Naive B cell (primary cell): ENCODE data around the gene ZNF425. TPM values are rescaled to one million over a fixed set of nuclear protein-coding genes. Genes with fewer than 3 reads are reported as not detected.
"Not testable (repeated sequence)": the region's sequence is repeated elsewhere in the genome, so short reads cannot be mapped to it uniquely, and the experiment has no call there.

Experiments
- ATAC-seq, 2 donors: fragments of 150-1000 bp; cut with Tn5 transposase; 2 replicates each; pipeline ENCODE4 v1.10.0; 2021; ENCODE audit warnings: low read depth in 2 of 2, mild to moderate bottlenecking in 2 of 2, moderate library complexity in 2 of 2
- DNase-seq: peaks from one replicate; pipeline ENCODE4 v3.0.0; 2022
- H3K27ac Mint-ChIP-seq, 6 donors: one replicate each; pipeline ENCODE4 v1.8.0; 2020 to 2022; ENCODE audit warnings: mild to moderate bottlenecking in 6 of 6, mixed read lengths in 6 of 6, moderate library complexity in 5 of 6, inconsistent platforms in 2 of 6
- H3K27me3 Mint-ChIP-seq, 3 donors: one replicate each; pipeline ENCODE4 v1.8.0; 2021 to 2022; ENCODE audit warnings: mixed read lengths in 3 of 3, mild to moderate bottlenecking in 1 of 3
- H3K36me3 Mint-ChIP-seq, 2 donors: one replicate each; pipeline ENCODE4 v1.8.0; 2020 to 2022; ENCODE audit warnings: mixed read lengths in 2 of 2, inconsistent platforms in 1 of 2, mild to moderate bottlenecking in 1 of 2
- H3K4me1 Mint-ChIP-seq, 3 donors: one replicate each; pipeline ENCODE4 v1.8.0; 2020 to 2022; ENCODE audit warnings: mixed read lengths in 3 of 3, inconsistent platforms in 1 of 3, mild to moderate bottlenecking in 1 of 3, moderate library complexity in 1 of 3
- H3K4me3 Mint-ChIP-seq, 8 donors: one replicate each; pipeline ENCODE4 v1.8.0; 2020 to 2022; ENCODE audit warnings: mild to moderate bottlenecking in 8 of 8, mixed read lengths in 8 of 8, moderate library complexity in 8 of 8, inconsistent platforms in 2 of 8
- H3K9me3 Mint-ChIP-seq, 7 donors: one replicate each; pipeline ENCODE4 v1.8.0; 2020 to 2022; ENCODE audit warnings: mixed read lengths in 7 of 7, mild to moderate bottlenecking in 5 of 7, inconsistent platforms in 2 of 7, moderate library complexity in 1 of 7
- polyA plus RNA-seq, 6 donors: library from polyadenylated mRNA; unstranded; fragments of 300-500 nt; fragmentation: Illumina TruSeq; gene quantifications; one replicate each; pipeline ENCODE4 v1.2.3, GENCODE V29; 2021; ENCODE audit warnings: low read depth in 6 of 6

Gene ZNF425
- polyA plus RNA-seq, 6 donors from 2014 or later, result 0.70 to 1.9 (median 1.7) TPM; not detected in 1

DNA sequence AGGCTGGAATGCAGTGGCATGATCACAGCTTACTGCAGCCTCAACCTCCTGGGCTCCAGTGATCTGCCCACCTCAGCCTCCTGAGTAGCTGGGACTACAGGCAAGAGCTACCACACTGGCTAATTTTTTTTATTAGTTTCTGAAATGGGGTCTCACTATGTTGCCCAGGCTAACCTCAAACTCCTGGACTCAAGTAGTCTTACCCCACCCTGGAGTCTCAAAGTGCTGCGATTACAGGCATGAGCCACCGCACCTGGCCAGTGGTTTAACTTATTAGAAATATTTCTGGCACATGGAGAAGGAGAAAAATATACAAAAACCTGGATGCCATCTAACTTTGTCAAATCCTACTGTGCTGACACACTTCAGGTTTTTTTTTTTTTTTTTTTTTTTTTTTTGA, 50.8 kb downstream of the ZNF425 start:
- H3K27ac Mint-ChIP-seq, result peak overlapping the region in 2 of 6 donors; percentile 49 to 74
- peaks cover 8 to 11% of the 10 kb centered on the region in 2 donors for H3K36me3 Mint-ChIP-seq

DNA sequence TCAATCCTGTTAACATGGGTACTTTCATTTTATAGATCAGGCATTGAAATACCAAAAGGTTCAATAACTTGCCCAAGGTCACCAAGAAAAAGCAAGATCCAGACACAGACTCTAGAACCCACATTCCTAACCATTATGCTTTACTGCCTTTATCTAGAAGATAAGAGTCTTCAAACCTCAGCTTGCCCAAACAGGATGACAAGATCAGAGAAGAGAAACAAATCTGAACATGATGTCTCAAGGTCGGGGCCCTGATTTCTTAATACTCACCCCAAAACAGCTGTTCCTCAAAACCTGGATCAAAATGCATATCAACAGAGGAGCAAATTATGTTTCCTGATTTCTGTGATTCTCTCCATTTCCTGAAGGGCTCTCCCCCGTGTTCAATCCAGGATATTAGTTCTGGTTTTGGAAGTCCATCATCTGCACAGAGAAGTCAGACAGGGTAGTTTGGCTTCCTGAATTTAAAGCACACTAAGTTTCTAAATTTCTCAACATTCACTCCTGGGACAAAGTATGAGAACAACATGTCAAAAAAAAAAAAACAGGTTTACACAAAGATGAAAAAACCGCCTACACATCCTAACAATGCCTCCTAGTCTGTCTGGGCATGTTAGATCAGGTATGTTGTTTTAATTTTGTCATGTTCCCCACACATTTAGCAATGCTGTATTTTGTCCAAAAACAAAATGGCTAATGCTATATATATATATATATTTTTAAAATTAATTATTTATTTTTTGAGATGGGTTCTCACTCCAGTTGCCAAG, 51.8 kb downstream of the ZNF425 start:
- H3K36me3 Mint-ChIP-seq, result peaks cover 8 to 11% of the 10 kb centered on the region in 2 donors
- peaks cover 0 to 4% (median 0%) of the 10 kb centered on the region in 3 donors for H3K4me1 Mint-ChIP-seq
- DNase-seq, result no peak
- no peaks in the 10 kb centered on the region for H3K9me3 Mint-ChIP-seq
- H3K27me3 Mint-ChIP-seq, result no peaks in the 10 kb centered on the region
- no peak for ATAC-seq
- peak overlapping the region in 1 of 6 donors; percentile 16 for H3K27ac Mint-ChIP-seq
- peak overlapping the region in 1 of 8 donors; percentile 33 for H3K4me3 Mint-ChIP-seq

More for the DNA sequence above, 50.8 kb downstream of the ZNF425 start:
- Mint-ChIP-seq H3K4me3 (no peak overlapping the region), H3K9me3 (no peaks in the 10 kb centered on the region), H3K27me3 (no peaks in the 10 kb centered on the region), H3K4me1 (peaks cover 0 to 4% (median 0%) of the 10 kb centered on the region in 3 donors)
- ATAC-seq (no peak), DNase-seq (no peak)

DNA sequence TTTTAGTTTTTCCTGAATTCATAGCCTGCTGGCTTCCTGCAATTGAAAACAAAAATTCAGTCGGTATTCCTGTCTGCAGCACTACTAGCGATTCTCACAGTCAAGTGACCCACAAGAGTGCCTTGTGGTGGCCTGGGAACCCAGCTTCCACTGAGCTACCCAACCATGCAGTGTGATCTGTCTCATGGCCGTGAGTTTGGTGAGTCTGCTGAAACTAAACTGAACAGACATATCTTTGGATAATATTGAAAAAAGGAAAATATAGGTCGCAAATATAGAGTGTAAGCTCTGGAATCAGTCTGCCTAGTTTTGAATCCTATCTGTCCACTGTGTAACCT, 53.7 kb downstream of the ZNF425 start:
- Mint-ChIP-seq H3K36me3 (peaks cover 8 to 11% of the 10 kb centered on the region in 2 donors), H3K4me3 (peak overlapping the region in 1 of 8 donors; percentile 43), H3K27ac (peak overlapping the region in 1 of 6 donors; percentile 31), H3K27me3 (no peaks in the 10 kb centered on the region), H3K4me1 (peaks cover 4 to 5% (median 4%) of the 10 kb centered on the region in 3 donors), H3K9me3 (no peaks in the 10 kb centered on the region)
- DNase-seq (no peak), ATAC-seq (no peak)

DNA sequence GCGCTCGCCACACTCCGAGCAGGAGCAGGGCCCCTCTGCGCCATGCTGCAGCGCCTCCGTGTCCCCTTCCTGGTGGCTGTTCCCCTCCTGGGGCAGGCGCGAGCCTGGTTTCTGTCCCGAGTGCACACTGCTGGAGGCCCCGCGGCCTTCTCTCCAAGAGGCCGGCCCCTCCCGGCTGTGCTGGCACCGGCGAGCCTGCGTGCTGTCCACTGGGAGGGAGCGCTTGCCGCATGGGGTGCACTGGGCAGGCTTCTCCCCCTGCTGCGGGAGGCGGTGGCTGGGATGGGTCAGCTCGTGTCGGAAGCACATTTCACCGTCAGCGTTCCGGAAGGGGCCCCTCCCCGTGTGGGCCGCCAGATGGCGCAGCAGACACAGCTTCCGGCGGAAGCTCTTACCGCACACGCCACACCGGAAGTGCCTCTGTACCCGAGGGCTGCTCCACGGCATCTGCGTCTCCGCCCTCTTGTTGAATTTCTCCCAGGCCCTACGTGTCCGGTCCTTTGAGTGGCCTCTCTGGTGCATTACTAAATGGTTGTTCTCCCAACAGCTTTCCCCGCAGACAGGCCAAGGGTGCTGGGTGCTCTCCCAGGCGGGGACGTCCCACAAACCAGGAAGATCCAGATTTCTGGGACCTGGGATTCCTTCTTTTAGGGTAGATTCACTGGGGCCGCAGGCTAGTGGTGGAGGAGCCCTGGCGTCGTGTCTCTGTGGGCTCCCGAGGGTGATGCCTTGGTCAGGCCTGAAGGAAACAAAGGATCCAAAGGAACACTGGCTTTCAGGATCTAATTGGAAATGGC, 54.3 kb downstream of the ZNF425 start:
- H3K27ac Mint-ChIP-seq, result no peak overlapping the region

DNA sequence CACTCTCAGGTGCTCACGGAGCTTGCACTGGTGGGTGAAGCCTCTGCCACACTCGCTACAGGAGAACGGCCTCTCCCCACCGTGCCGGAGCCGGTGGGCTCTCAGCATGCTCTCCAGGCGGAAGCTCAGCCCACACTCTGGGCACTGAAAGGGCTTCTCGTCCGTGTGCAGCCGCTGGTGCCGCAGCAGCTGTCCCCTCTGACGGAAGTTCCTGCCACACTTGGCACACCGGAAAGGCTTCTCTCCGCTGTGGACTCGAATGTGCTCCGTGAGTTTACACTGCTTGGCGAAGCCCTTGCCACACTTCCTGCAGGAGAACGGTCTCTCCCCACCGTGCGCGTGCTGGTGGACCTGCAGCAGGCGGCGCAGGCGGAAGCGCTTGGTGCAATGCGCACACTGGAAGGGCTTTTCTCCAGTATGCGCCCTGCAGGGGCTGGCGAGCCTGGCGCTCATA, 54.9 kb downstream of the ZNF425 start:
- Mint-ChIP-seq H3K9me3 (no peaks in the 10 kb centered on the region), H3K27ac (no peak overlapping the region), H3K4me3 (peak overlapping the region in 1 of 8 donors; percentile 34), H3K4me1 (peaks cover 0 to 5% (median 4%) of the 10 kb centered on the region in 3 donors), H3K36me3 (no peaks in the 10 kb centered on the region), H3K27me3 (no peaks in the 10 kb centered on the region)
- ATAC-seq (no peak), DNase-seq (no peak)

More for the DNA sequence above, 54.3 kb downstream of the ZNF425 start:
- ATAC-seq (peak; percentile 38 to 63), DNase-seq (no peak)
- no peaks in the 10 kb centered on the region for H3K9me3 Mint-ChIP-seq
- no peaks in the 10 kb centered on the region for H3K27me3 Mint-ChIP-seq
- peaks cover 4 to 6% of the 10 kb centered on the region in 2 donors for H3K36me3 Mint-ChIP-seq
- H3K4me1 Mint-ChIP-seq, result peaks cover 4 to 5% (median 4%) of the 10 kb centered on the region in 3 donors
- H3K4me3 Mint-ChIP-seq, result peak overlapping the region in 2 of 8 donors; percentile 43 to 52

DNA sequence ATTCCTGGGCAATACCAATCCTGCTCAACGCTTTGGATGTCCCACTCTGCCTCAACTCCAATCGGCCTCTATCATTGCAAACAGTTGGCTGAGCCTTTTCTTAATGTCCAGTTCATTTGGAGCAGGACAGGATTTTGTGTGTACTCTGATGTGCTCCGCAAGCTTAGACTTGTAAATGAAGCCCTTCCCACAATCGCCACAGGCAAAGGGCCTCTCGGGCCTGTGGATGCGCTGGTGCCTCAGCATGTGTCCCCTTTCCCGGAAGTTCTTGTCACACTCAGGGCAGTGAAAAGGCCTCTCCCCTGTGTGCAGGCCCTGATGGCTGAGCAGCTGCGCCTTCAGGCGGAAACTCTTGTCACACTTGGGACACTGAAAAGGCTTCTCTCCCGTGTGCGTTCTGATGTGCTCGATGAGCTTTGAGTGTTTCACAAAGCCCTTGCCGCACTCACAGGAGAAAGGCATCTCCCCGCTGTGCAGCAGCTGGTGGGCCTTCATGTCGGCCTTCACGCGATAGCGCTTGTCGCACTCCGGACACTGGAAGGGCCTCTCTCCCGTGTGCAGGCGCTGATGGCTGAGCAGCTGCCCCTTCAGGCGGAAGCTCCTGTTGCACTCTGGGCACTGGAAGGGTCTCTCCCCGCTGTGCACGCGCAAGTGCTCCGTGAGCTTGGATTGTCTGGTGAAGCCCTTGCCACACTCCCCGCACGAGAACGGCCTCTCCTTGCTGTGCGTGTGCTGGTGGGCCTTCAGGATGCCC, 55.6 kb downstream of the ZNF425 start:
- ATAC-seq, result no peak
- no peak overlapping the region for H3K27ac Mint-ChIP-seq
- H3K36me3 Mint-ChIP-seq, result no peaks in the 10 kb centered on the region
- DNase-seq, result no peak
- no peak overlapping the region for H3K4me3 Mint-ChIP-seq
- H3K9me3 Mint-ChIP-seq, result no peaks in the 10 kb centered on the region
- H3K27me3 Mint-ChIP-seq, result no peaks in the 10 kb centered on the region
- peaks cover 0 to 7% (median 5%) of the 10 kb centered on the region in 3 donors for H3K4me1 Mint-ChIP-seq

DNA sequence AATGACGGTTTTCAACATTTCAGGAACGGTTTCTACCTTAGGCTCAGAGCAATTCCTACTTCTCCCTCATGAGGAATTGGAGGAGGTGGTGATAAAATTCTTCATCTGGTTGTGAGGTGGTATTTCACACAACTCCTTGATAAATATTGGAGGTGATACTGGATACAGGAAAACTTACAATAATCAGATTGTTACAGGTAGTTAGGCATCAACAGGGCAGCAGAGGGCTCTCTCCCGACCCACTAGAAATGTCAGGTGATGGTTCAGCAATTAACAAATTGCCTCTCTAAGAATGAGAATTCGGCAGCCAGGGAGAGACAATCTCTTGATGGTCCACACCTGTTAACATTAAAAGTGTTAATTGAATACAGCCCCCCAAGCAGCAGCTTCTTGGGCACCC, 58.3 kb downstream of the ZNF425 start:
- Mint-ChIP-seq H3K27me3 (no peaks in the 10 kb centered on the region), H3K27ac (peak overlapping the region in 3 of 6 donors; percentile 17 to 62 (median 24)), H3K36me3 (no peaks in the 10 kb centered on the region), H3K4me3 (peak overlapping the region in 2 of 8 donors; percentile 39 to 73), H3K9me3 (no peaks in the 10 kb centered on the region), H3K4me1 (peaks cover 6 to 15% (median 14%) of the 10 kb centered on the region in 3 donors)
- no peak for ATAC-seq
- DNase-seq, result no peak

DNA sequence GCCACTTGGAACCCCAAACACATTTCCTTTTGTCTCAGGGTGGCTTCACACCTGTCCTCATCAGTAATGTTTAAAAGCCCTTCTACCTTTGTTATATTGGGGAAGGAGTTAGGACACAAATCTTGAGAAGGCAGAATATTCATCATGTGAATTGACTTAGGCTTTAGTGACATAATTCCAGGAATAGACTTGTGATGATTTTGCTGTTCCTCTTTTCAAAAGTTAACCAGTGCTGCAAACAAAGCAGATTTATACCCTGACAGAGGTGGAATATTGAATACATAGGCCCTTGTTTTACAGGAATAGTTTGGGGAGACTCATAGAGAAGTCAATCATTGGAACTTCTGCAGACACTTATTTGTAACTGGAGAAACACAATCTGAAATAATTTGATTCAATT, 62.6 kb downstream of the ZNF425 start:
- DNase-seq (no peak), ATAC-seq (no peak)
- Mint-ChIP-seq H3K4me1 (peaks cover 6 to 23% (median 18%) of the 10 kb centered on the region in 3 donors), H3K4me3 (peak overlapping the region in 3 of 8 donors; percentile 18 to 65 (median 51)), H3K9me3 (no peaks in the 10 kb centered on the region), H3K27me3 (no peaks in the 10 kb centered on the region), H3K27ac (peak overlapping the region in 2 of 6 donors; percentile 10 to 20), H3K36me3 (no peaks in the 10 kb centered on the region)

DNA sequence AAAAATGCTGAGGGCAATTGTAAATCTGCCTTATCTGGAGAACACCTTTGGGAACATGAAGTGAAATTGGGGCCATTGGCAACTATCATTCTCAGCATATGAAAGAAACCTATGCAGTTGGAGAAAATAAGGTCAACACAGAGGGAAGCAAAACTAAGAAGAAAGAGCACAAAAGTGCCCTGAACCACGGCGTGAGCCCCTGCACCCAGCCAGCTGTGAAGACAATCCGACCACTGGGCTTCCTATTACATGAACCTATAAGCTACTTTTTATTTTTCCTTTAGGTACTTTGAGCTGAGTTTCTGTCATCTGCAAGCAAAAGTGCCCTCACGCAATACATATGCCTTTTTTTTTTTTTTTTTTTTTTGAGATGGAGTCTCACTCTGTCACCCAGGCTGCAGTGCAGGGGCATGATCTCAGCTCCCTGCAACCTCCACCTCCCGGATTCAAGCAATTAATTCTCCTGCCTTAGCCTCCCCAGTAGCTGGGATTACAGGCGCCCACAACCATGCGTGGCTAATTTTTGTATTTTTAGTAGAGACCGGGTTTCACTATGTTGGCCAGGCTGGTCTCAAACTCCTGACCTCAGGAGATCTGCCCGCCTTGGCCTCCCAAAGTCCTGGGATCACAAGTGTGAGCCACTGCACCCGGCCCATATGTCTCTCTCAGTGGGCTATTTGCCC, 63.8 kb downstream of the ZNF425 start:
- H3K4me1 Mint-ChIP-seq, result peaks cover 6 to 19% (median 13%) of the 10 kb centered on the region in 3 donors
- DNase-seq, H3K36me3 Mint-ChIP-seq, ATAC-seq, H3K27me3 Mint-ChIP-seq, H3K9me3 Mint-ChIP-seq: not testable (repeated sequence)
- peak overlapping the region in 1 of 8 donors; percentile 65 for H3K4me3 Mint-ChIP-seq
- peak overlapping the region in 3 of 6 donors; percentile 44 to 63 (median 47) for H3K27ac Mint-ChIP-seq

DNA sequence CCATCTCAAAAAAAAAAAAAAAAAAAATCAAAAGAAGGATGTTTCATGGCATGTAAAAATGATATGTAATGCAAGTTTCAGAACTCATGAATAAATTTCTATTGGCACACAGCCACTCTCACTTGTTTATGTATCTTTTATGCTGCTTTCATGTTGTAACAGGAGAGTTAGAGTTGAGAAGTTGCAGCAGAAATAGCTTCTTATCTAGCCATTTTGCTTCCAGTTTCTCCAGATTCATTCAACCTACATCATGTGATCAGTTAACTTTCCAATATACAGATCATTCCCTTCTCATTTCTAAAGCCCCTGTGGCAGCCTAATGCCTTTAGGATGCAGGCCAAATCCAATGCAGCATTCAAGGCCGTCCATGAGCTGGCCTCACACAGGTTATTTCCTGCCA, 66.0 kb downstream of the ZNF425 start:
- H3K4me1 Mint-ChIP-seq, result peaks cover 5 to 13% (median 10%) of the 10 kb centered on the region in 3 donors

DNA sequence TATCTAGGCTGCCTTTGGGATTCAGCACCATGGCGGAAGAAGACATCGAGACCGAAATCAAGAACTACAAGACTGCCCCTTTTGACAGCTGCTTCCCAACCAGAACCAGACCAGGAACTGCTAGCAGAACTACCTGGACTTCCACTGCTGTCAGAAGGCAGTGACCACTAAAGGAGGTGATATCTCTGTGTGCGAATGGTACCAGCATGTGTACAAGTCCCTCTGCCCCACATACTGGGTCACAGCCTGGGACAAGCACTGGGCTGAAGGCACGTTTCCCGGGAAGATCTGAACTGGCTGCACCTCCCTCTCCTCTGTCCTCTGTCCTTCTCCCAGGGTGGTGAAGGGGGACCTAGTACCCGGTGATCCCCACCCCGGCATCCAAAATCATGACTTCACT, 72.2 kb downstream of the ZNF425 start:
- DNase-seq, result no peak
- Mint-ChIP-seq H3K36me3 (no peaks in the 10 kb centered on the region), H3K4me3 (peak overlapping the region in 1 of 8 donors; percentile 22), H3K4me1 (no peaks in the 10 kb centered on the region), H3K9me3 (peaks cover 0 to 2% (median 0%) of the 10 kb centered on the region in 7 donors), H3K27ac (no peak overlapping the region), H3K27me3 (peaks cover 6 to 9% (median 6%) of the 10 kb centered on the region in 3 donors)
- ATAC-seq, result no peak

More for the DNA sequence above, 66.0 kb downstream of the ZNF425 start:
- H3K27me3 Mint-ChIP-seq, result no peaks in the 10 kb centered on the region
- no peaks in the 10 kb centered on the region for H3K9me3 Mint-ChIP-seq
- ATAC-seq (no peak), DNase-seq (no peak)
- no peaks in the 10 kb centered on the region for H3K36me3 Mint-ChIP-seq
- peak overlapping the region in 3 of 6 donors; percentile 43 to 87 (median 83) for H3K27ac Mint-ChIP-seq
- H3K4me3 Mint-ChIP-seq, result peak overlapping the region in 1 of 8 donors; percentile 39

DNA sequence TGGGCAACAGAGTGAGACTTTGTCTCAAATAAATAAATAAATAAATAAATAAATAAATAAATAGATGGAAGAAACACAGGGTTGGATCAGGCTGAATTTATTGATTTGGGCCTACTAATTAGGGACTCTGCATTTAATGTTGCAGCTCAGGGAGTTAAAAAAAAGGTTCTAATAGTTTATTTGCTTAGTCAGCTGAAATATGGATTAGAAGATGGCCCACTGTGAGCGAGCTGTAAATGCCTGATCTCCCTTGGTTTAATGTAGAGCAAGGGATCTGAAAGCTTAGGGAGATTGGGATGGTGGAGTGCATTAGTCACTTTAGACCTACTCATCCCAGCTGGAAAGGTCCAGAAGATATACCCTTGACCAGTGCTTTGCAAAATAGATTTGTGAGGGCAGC, 72.7 kb downstream of the ZNF425 start:
- Mint-ChIP-seq H3K27me3 (peaks cover 6 to 14% (median 6%) of the 10 kb centered on the region in 3 donors), H3K9me3 (peaks cover 0 to 4% (median 0%) of the 10 kb centered on the region in 7 donors), H3K27ac (no peak overlapping the region), H3K36me3 (no peaks in the 10 kb centered on the region), H3K4me1 (no peaks in the 10 kb centered on the region), H3K4me3 (no peak overlapping the region)
- DNase-seq (no peak), ATAC-seq (no peak)
